Mesodermal cell (in vitro differentiated cells): ENCODE measurements around the gene GSX2.

Source experiments
- H3K27ac ChIP-seq: 2 replicates; pipeline ENCODE4 v1.7.0; 2013; ENCODE audit warnings: mild to moderate bottlenecking, low read depth, low read length, moderate library complexity; ENCODE audit not compliant: severe bottlenecking
- H3K36me3 ChIP-seq: 2 replicates; pipeline ENCODE4 v1.7.1; 2013; ENCODE audit warnings: mild to moderate bottlenecking, low read length, moderate library complexity; ENCODE audit not compliant: control insufficient read depth, insufficient read depth
- H3K4me1 ChIP-seq: one replicate; pipeline ENCODE4 v1.7.1; 2013; ENCODE audit warnings: mild to moderate bottlenecking, low read length; ENCODE audit not compliant: insufficient read depth, control insufficient read depth, poor library complexity, severe bottlenecking
- H3K4me3 ChIP-seq: 2 replicates; pipeline ENCODE4 v1.7.0; 2013; ENCODE audit warnings: low read length, control low read depth, mild to moderate bottlenecking; ENCODE audit not compliant: insufficient read depth, poor library complexity, severe bottlenecking; ENCODE audit errors: extremely low read depth
- H3K9me3 ChIP-seq: 2 replicates; pipeline ENCODE4 v1.7.1; 2013; ENCODE audit warnings: mild to moderate bottlenecking, low read length, moderate library complexity; ENCODE audit not compliant: control insufficient read depth
- WGBS, 2 experiments: methylation state at CpG; one replicate each; pipeline ENCODE4 v1.1.5; 2013; ENCODE audit warnings: missing lambda C conversion rate in 2 of 2; ENCODE audit not compliant: insufficient coverage in 2 of 2; 5-methylcytosine and 5-hydroxymethylcytosine counted together

Gene GSX2

DNA sequence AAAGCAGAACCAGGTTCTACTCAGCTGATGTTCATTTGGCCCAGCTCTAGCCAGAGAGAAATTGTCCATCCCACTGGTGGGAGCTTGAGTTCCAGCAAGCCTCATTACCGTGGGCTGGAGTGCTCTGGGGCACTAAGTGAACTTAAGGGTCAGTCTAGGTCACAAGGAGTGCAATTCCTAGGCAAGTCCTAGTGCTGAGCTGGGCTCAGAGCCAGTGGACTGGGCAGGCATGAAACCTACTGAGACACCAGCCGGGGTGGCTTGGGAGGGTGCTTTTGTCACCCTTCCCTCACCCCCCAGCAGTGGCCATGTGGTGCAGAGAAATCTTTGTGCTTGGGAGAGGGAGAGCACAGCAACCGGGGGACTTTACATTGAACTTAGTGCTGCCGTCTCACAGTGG is 39.4 kb downstream of the GSX2 start:
- WGBS, 2 experiments, result 100% methylated on average over 1 of the region's 4 CpGs; no CpG with 5 or more reads in 1 of the 2 experiments
- Histone ChIP-seq H3K9me3 (no peaks in the 10 kb centered on the region), H3K27ac (no peak overlapping the region), H3K36me3 (no peaks in the 10 kb centered on the region), H3K4me1 (no peaks in the 10 kb centered on the region), H3K4me3 (no peak overlapping the region)

- Histone ChIP-seq H3K4me1 (no peaks in the 10 kb centered on the region), H3K36me3 (no peaks in the 10 kb centered on the region), H3K4me3 (no peak overlapping the region), H3K9me3 (no peaks in the 10 kb centered on the region), H3K27ac (no peak overlapping the region)
- WGBS, 2 experiments, result no CpG with 5 or more reads among the region's 1 CpG
These were observed 40.3 kb downstream of the GSX2 start for GRCh38 chr4:54140287-54140686.

DNA sequence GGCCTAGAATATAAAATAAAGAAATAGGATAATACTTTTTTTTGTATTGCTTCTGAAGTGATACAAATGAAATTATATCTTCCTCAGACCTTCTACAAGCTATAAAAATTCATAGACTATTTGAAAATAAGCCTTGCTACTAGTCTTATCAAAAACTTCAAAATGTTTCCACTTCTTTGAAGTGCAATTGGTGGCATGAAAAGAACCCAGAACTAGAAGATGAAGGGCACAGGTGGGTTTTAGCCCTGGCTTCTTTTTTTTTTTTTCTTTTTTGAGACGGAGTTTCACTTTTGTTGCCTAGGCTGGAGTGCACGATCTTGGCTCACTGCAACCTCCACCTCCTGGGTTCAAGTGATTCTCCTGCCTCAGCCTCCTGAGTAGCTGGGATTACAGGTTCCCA is 44.2 kb downstream of the GSX2 start:
- WGBS, 2 experiments, result 90% methylated on average over 2 of the region's 2 CpGs; no CpG with 5 or more reads in 1 of the 2 experiments
- H3K4me1 ChIP-seq, result no peaks in the 10 kb centered on the region
- H3K27ac ChIP-seq, result no peak overlapping the region
- H3K9me3 ChIP-seq, result no peaks in the 10 kb centered on the region
- H3K4me3 ChIP-seq, result no peak overlapping the region
- H3K36me3 ChIP-seq, result no peaks in the 10 kb centered on the region

- WGBS, 2 experiments, result 70 to 98% methylated on average over 2 to 4 of the region's 5 CpGs
- H3K9me3 ChIP-seq, result no peaks in the 10 kb centered on the region
- H3K4me1 ChIP-seq, result no peaks in the 10 kb centered on the region
- H3K36me3 ChIP-seq, result no peaks in the 10 kb centered on the region
- H3K27ac ChIP-seq, result no peak overlapping the region
- no peak overlapping the region for H3K4me3 ChIP-seq
These were observed 44.8 kb downstream of the GSX2 start for GRCh38 chr4:54144661-54145171.

- H3K4me1 ChIP-seq, result no peaks in the 10 kb centered on the region
- no peak overlapping the region for H3K27ac ChIP-seq
- no peaks in the 10 kb centered on the region for H3K36me3 ChIP-seq
- WGBS, 2 experiments, result 93 to 95% methylated on average over 3 to 4 of the region's 4 CpGs
- no peak overlapping the region for H3K4me3 ChIP-seq
- no peaks in the 10 kb centered on the region for H3K9me3 ChIP-seq
These were observed 46.2 kb downstream of the GSX2 start for GRCh38 chr4:54146139-54146538.

GRCh38 chr4:54149323-54149722 is 49.4 kb downstream of the GSX2 start:
- Histone ChIP-seq H3K4me1 (no peaks in the 10 kb centered on the region), H3K4me3 (no peak overlapping the region), H3K27ac (no peak overlapping the region), H3K36me3 (no peaks in the 10 kb centered on the region), H3K9me3 (no peaks in the 10 kb centered on the region)
- WGBS, 2 experiments, result 89 to 94% methylated on average over 22 to 37 of the region's 46 CpGs
